Lung microvascular endothelial cell (primary cell): ENCODE measurements around the gene TLN1. TPM values are rescaled to one million over a fixed set of nuclear protein-coding genes. Genes with fewer than 3 reads are reported as not detected.
A peak's percentile ranks its signal among the peaks of the same experiment; 100 is the strongest.

Experiments used
- DNase-seq, 2 donors: peaks; one replicate each; pipeline versions ENCODE4 v3.0.0 to v3.0.0-alpha.2; 2010; ENCODE audit warnings: low read depth in 2 of 2
- total RNA-seq: library from RNA; depleted of rRNA; stranded (reverse); fragments of >200 nt; gene quantifications from 2 replicates; pipeline ENCODE4 v1.2.1, GENCODE V29; 2014

Gene TLN1
- total RNA-seq, 1 donor from 2014 or later, result 180 TPM

- DNase-seq, result no peak
Observed at GRCh38 chr9:35705836-35706430, 26.1 kb downstream of the TLN1 start.

- DNase-seq, result no peak
Observed at GRCh38 chr9:35705372-35705771, 26.6 kb downstream of the TLN1 start.

- DNase-seq, result no peak
Observed at GRCh38 chr9:35703906-35704672, 27.9 kb downstream of the TLN1 start.

- DNase-seq, result no peak
Observed at GRCh38 chr9:35702696-35703095, 29.3 kb downstream of the TLN1 start.

GRCh38 chr9:35700942-35701341 is 31.1 kb downstream of the TLN1 start:
- DNase-seq, result no peak

- DNase-seq, result no peak
Observed at GRCh38 chr9:35700031-35700430, 32.0 kb downstream of the TLN1 start.

GRCh38 chr9:35698231-35698630 is 33.8 kb downstream of the TLN1 start:
- DNase-seq, result no peak

GRCh38 chr9:35697486-35697885 is 34.5 kb downstream of the TLN1 start:
- no peak for DNase-seq

- DNase-seq, result peak; percentile 57 to 75
Observed at GRCh38 chr9:35696520-35697215, 35.3 kb downstream of the TLN1 start.

- no peak for DNase-seq
Observed at GRCh38 chr9:35695943-35696401, 36.0 kb downstream of the TLN1 start.

- DNase-seq, result no peak
Observed at GRCh38 chr9:35691757-35692301, 40.2 kb downstream of the TLN1 start.

- DNase-seq, result no peak
Observed at GRCh38 chr9:35691334-35691650, 40.7 kb downstream of the TLN1 start.

- DNase-seq, result peak; percentile 71 to 73
Observed at GRCh38 chr9:35690614-35691333, 41.2 kb downstream of the TLN1 start.

GRCh38 chr9:35690294-35690613 is 41.7 kb downstream of the TLN1 start:
- no peak for DNase-seq

- peak; percentile 18 to 46 for DNase-seq
Observed at GRCh38 chr9:35689542-35690293, 42.3 kb downstream of the TLN1 start, which contains the start of gene TPM2. TSS of gene TPM2 (minus strand) at chr9:35689925. CDS start at chr9:35689817, 108 bp downstream.

- peak in 1 of 2 donors; percentile 61 for DNase-seq
Observed at GRCh38 chr9:35688558-35689541, 43.1 kb downstream of the TLN1 start.

GRCh38 chr9:35687972-35688557 is 43.9 kb downstream of the TLN1 start:
- no peak for DNase-seq

GRCh38 chr9:35687306-35687705 is 44.7 kb downstream of the TLN1 start:
- DNase-seq, result no peak
